HG03045 (cell line): ENCODE measurements around the gene LRRC55.

ENCODE experiments used
- ATAC-seq: cut with Tn5 transposase; IDR thresholded peaks from one replicate; pipeline ENCODE4 v1.9.1; 2021; ENCODE audit warnings: mild to moderate bottlenecking, moderate library complexity; ENCODE audit not compliant: unreplicated experiment

Gene LRRC55

DNA sequence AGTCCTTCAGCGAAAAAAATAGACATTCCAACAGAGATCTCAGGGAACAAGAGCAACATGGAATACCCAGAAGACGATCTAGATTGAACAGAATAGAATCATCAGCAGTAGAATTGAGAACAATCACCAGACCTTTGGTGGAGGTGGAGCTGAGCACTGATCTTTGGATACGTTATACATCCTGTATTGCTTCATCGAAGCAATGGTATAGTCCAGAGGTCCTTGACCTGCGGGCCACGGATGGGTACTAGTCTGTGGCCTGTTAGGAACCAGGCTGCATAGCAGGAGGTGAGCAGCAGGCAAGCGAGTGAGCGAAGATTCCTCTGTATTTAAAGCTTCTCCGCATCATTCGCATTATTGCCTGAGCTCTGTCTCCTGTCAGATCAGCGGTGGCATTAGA lies 17.6 kb downstream of the LRRC55 start:
- ATAC-seq: no peak

DNA sequence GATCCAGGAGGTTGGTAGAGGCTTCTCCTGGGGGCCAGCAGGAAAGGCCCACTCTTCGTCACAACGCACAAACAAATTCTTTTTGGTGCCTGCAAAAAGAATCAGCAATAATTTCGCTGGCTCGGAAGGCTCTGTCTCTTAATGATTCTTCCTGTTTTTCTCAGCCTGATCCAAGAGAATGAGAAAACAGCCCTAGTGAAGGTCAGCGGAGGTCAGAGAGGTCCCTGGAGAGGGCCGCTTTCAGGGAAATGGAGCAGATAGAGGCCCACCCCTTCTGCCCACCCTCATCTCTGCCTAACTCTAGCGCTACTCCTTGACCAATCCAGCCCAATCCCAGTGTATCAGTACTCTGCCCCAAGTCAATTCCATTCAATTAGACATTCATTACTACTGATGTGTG lies 19.2 kb downstream of the LRRC55 start:
- ATAC-seq: no peak

GRCh38 chr11:57202281-57202680 lies 20.5 kb downstream of the LRRC55 start:
- no peak for ATAC-seq

DNA sequence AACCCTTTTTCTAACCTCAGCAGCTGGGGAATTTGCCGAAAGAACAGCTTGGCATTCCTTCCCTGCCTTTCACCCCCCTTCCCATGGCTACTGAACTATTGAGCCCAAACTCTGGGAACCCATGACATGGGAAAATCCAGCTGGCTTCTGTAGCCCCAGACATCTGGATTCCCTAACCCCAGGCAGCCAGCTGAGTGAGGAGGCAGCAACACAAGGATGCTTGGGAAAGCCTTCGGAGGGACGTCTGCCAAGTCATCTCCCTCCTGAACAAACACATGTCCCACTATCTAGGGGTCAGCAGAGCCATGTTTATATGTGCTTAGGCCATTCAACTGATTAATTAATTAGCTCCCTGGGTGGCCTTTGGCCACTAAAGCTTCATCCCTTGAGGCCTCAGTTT lies 21.6 kb downstream of the LRRC55 start:
- ATAC-seq: no peak

DNA sequence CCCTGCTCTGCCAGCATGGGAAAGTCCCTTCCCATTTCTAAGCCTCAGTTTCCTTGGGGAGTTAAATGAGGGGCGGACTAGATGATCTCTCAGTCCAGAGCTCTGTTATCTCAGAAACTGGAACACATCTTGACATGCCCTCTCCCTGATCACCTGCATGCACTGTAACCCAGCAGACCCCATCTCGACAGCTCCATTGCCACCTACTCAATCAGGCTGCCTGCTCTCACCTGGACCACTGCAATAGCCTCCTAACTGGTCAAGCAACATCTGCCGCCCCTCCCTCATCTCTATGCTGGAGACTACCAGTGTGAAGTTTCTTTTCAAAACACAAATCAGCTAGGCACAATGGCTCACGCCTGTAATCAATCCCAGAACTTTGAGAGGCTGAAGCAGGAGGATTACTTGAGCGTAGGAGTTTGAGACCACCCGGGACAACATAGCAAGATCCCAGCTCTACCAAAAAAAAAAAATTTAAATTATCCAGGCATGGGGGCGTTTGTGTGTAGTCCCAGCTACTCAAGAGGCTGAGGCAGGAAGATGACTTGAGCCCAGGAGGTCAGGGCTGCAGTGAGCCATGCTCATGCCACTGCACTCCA lies 22.2 kb downstream of the LRRC55 start:
- ATAC-seq: no peak

GRCh38 chr11:57205041-57205641 lies 23.4 kb downstream of the LRRC55 start:
- ATAC-seq: no peak

DNA sequence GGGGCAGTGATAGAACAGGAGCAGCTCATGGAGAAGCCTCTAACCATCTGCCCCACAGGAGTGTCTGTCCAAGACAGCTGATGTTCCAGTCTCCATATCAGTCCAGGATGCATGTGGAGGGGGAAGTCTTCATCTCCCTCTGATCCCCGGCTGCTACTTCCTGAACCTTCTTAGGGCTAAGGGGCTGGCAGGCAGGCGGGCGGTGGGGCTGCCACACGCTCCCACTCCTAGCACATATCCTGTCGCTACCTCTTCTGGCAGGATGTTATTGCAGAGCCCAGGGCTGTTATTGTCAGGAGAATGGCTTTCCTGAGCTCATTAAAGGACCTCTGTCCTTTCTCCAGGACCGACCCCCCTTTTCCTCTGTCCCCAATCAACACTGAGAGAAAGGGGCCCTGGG lies 25.4 kb downstream of the LRRC55 start:
- no peak for ATAC-seq

- no peak for ATAC-seq
These were observed 29.0 kb downstream of the LRRC55 start for GRCh38 chr11:57210781-57211180.

GRCh38 chr11:57213342-57214097 lies 31.8 kb downstream of the LRRC55 start:
- ATAC-seq: no peak

DNA sequence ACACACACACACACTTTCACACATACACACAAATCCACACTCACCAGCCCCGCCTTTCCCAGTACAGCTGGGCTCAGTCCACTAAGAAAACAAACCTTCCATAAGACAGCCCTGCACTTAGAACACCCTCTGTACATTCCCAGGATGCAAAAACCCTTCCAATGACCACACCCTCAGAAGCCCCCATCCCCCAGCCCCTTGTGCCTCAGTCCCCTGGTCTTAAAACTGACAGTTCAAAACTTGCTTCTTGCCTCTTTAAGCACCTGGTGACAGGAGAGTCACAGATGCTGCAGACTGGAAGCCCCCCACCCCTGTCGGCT lies 32.3 kb downstream of the LRRC55 start:
- ATAC-seq: no peak

DNA sequence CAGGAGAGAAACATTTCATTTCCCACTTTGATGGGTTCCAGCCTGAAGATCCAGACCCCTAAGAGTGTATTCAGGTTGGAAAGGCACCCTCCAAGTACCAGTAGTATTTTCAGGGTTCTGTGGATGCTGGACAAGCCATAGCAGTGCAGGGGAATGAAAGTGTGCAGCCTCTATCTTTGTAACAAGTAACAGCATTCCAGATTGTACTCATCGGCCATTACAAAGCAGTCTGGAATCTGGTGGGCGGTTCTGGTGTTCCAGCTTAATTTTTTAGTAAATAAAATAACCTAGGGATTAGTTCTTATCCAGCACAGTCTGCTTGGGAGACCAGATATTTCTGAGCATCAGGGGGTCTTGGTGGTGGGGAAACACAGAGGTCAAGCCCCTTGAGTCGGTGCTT lies 32.7 kb downstream of the LRRC55 start:
- ATAC-seq: no peak

GRCh38 chr11:57216463-57216862 lies 34.7 kb downstream of the LRRC55 start:
- ATAC-seq: no peak

GRCh38 chr11:57217053-57217452 lies 35.3 kb downstream of the LRRC55 start:
- ATAC-seq: no peak

- no peak for ATAC-seq
These were observed 37.4 kb downstream of the LRRC55 start for GRCh38 chr11:57219021-57219627.

- no peak for ATAC-seq
These were observed 40.5 kb downstream of the LRRC55 start for GRCh38 chr11:57222239-57222638.

DNA sequence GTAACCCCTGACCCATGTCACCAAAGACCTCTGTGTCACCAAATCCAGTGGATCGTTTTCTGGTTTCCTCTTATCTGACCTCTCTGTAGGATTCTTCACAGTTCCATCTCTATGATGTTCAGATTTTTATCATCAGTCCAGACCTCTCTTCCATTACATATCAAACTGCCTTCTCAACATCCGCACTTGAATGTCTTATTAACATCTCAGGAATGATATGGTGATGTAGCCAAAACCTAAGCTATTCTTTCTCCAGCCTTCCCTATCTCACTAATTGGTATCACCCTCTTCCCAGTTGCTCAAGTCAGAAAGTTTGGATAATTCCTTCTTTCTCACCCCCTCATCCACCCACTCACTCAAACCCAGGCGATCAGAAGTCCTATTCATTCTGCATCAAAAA lies 41.8 kb downstream of the LRRC55 start:
- ATAC-seq: no peak

- ATAC-seq: no peak
These were observed 42.4 kb downstream of the LRRC55 start for GRCh38 chr11:57224128-57224527.

DNA sequence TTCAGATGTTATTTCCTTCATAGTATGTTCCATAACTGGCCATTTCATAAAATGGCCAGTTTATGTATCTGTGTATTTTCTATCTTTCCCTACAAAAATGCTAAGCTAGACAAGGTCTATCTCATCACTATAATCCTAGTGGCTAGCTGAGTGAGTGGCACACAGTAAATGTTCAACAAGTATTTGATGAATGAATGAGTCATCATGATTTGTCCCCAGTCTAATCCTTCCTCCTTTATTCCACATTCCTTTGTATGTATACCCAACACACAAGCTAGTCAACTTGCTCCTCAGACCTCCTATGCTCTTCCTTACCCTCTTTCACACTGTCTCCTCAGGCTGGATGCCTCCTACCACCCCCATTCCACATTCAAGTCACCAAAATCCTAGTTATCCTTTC lies 42.8 kb downstream of the LRRC55 start:
- no peak for ATAC-seq

GRCh38 chr11:57228600-57228999 lies 46.8 kb downstream of the LRRC55 start:
- no peak for ATAC-seq

GRCh38 chr11:57230316-57230715 lies 48.6 kb downstream of the LRRC55 start:
- no peak for ATAC-seq

DNA sequence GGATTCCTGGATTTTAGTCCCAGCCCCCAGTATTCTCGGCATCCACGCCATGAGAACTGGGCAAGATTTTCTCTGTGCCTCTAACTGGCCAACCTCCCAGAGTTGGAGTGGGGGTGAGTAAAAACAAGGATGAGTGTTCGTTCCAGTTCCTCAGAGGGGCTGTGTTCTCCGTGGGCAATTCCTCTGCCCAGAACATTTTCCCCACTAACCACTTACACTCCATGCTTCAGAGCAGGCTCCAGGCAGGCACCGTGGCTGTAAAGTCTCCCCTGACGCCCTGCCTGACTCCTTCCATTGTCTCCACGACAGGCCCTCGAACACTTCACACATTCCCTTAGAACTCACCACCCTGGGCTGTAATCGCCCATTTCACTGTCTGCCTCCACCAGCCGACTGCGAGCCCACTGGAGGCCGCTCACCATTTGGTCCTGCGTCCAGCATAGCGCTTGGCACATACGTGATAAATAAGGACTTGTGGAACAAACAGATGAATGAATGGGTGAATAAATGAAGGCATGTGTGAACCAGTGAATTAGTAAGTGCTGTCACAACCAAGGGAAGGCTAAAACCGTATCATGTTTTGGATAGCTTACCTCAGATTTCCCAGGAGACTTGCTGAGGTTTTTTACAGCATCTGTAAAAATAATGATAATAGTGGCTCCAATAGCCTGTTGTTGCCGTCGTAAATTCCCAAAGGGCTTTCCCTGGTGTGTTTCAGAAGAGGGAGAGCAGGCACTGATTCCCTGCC lies 49.2 kb downstream of the LRRC55 start:
- ATAC-seq: no peak
